IMR-90 (cell line): Measurements from ENCODE around the gene KLHL36. TPM values are rescaled to one million over a fixed set of nuclear protein-coding genes. Genes with fewer than 3 reads are reported as not detected.
A peak's percentile ranks its signal among the peaks of the same experiment; 100 is the strongest.

Source experiments
- ATAC-seq: fragments of 200-7000 bp; cut with Tn5 transposase; 2 replicates; pipeline ENCODE4 v1.9.1; 2020; ENCODE audit warnings: low read depth, mild to moderate bottlenecking, moderate library complexity
- BruUV-seq: library from RNA; stranded (reverse); fragments of 400-500 nt; replicated peaks from 2 replicates; lab custom pipeline; 2021; lab: Mats Ljungman, UMichigan
- CTCF ChIA-PET: fragments of 300-600 bp; formaldehyde crosslinking; extraction: SDS; loops from one replicate; lab custom pipeline; 2021; ENCODE audit warnings: antibody characterized with exemption; lab: Yijun Ruan, JAX
- POLR2A ChIA-PET: fragments of 300-600 bp; sonication (Branson Sonifier 250); formaldehyde crosslinking; loops from one replicate; lab custom pipeline; 2022; ENCODE audit warnings: antibody characterized with exemption; ENCODE audit not compliant: unreplicated experiment; lab: Charles Lee
- DNase-seq: peaks from one replicate; pipeline ENCODE4 v3.0.0; 2013
- H2AFZ ChIP-seq: replicated peaks from 2 replicates; pipeline ENCODE3; 2013; ENCODE audit warnings: low read length, mild to moderate bottlenecking; ENCODE audit not compliant: poor library complexity
- H2AK5ac ChIP-seq: 2 replicates; pipeline ENCODE4 v1.6.1; 2013; ENCODE audit warnings: low read depth, low read length, inconsistent platforms
- H2AK9ac ChIP-seq: replicated peaks from 2 replicates; pipeline ENCODE3; 2013; ENCODE audit warnings: mild to moderate bottlenecking, low read depth, low read length, moderate library complexity; ENCODE audit not compliant: poor library complexity
- H2BK120ac ChIP-seq: 2 replicates; pipeline ENCODE4 v1.6.1; 2013; ENCODE audit warnings: low read depth, low read length, inconsistent platforms
- H2BK15ac ChIP-seq: 3 replicates; pipeline ENCODE4 v1.6.1; 2013; ENCODE audit warnings: low read depth, low read length, inconsistent platforms
- H2BK20ac ChIP-seq: 2 replicates; pipeline ENCODE4 v1.6.1; 2013; ENCODE audit warnings: low read depth, mild to moderate bottlenecking, inconsistent platforms, low read length, moderate library complexity
- H2BK5ac ChIP-seq: 2 replicates; pipeline ENCODE4 v1.6.1; 2013; ENCODE audit warnings: mild to moderate bottlenecking, low read depth, low read length, inconsistent platforms; ENCODE audit not compliant: poor library complexity, severe bottlenecking
- H3K14ac ChIP-seq: replicated peaks from 2 replicates; pipeline ENCODE4 v1.6.1; 2013; ENCODE audit warnings: low read depth, low read length, inconsistent platforms
- H3K18ac ChIP-seq: 2 replicates; pipeline ENCODE4 v1.6.1; 2013; ENCODE audit warnings: low read depth, low read length, control low read depth
- H3K23ac ChIP-seq: 2 replicates; pipeline ENCODE4 v1.6.1; 2013; ENCODE audit warnings: low read depth, low read length, inconsistent platforms
- H3K27ac ChIP-seq: 2 replicates; pipeline ENCODE4 v1.5.1; 2013; ENCODE audit warnings: mild to moderate bottlenecking, control low read depth, low read length; ENCODE audit not compliant: insufficient read depth
- H3K27me3 ChIP-seq: 2 replicates; pipeline ENCODE4 v1.6.1; 2013; ENCODE audit warnings: low read length; ENCODE audit not compliant: control insufficient read depth, insufficient read depth
- H3K36me3 ChIP-seq: 2 replicates; pipeline ENCODE4 v1.6.1; 2013; ENCODE audit warnings: low read length, mixed read lengths; ENCODE audit not compliant: control insufficient read depth, insufficient read depth
- H3K4ac ChIP-seq: 2 replicates; pipeline ENCODE4 v1.6.1; 2013; ENCODE audit warnings: low read depth, low read length, inconsistent platforms
- H3K4me1 ChIP-seq: 2 replicates; pipeline ENCODE4 v1.6.1; 2013; ENCODE audit warnings: low read length, mixed read lengths; ENCODE audit not compliant: control insufficient read depth, insufficient read depth
- H3K4me2 ChIP-seq: 2 replicates; pipeline ENCODE4 v1.6.1; 2013; ENCODE audit warnings: low read depth, mild to moderate bottlenecking, control low read depth, low read length, moderate library complexity
- H3K4me3 ChIP-seq: 2 replicates; pipeline ENCODE4 v1.5.1; 2013; ENCODE audit warnings: low read depth, mild to moderate bottlenecking, control low read depth, low read length, moderate library complexity; ENCODE audit not compliant: insufficient read depth
- H3K56ac ChIP-seq: 2 replicates; pipeline ENCODE4 v1.6.1; 2013; ENCODE audit warnings: low read length, inconsistent platforms; ENCODE audit not compliant: insufficient read depth; ENCODE audit errors: extremely low read depth
- H3K79me1 ChIP-seq, 2 experiments: 2 replicates each; pipeline ENCODE4 v1.6.1; 2013; ENCODE audit warnings: low read length in 2 of 2, inconsistent platforms in 1 of 2, low read depth in 1 of 2
- H3K9ac ChIP-seq: 2 replicates; pipeline ENCODE4 v1.6.1; 2013; ENCODE audit warnings: low read depth, low read length, control low read depth
- H3K9me1 ChIP-seq: 2 replicates; pipeline ENCODE4 v1.6.1; 2013; ENCODE audit warnings: low read length, inconsistent platforms; ENCODE audit not compliant: insufficient read depth
- H3K9me3 ChIP-seq: 2 replicates; pipeline ENCODE4 v1.6.1; 2013; ENCODE audit warnings: low read length; ENCODE audit not compliant: control insufficient read depth, insufficient read depth
- H4K20me1 ChIP-seq: 2 replicates; pipeline ENCODE4 v1.6.1; 2013; ENCODE audit warnings: low read length, inconsistent platforms; ENCODE audit not compliant: insufficient read depth
- H4K5ac ChIP-seq: 2 replicates; pipeline ENCODE4 v1.6.1; 2013; ENCODE audit warnings: mild to moderate bottlenecking, low read depth, low read length, control low read depth
- H4K8ac ChIP-seq, 2 experiments: 2 replicates each; pipeline ENCODE4 v1.6.1; 2013; ENCODE audit warnings: low read depth in 2 of 2, low read length in 2 of 2, control low read depth in 1 of 2, inconsistent platforms in 1 of 2
- H4K91ac ChIP-seq: 2 replicates; pipeline ENCODE4 v1.6.1; 2013; ENCODE audit warnings: low read depth, low read length, inconsistent platforms; ENCODE audit not compliant: insufficient read depth
- CEBPB ChIP-seq: IDR thresholded peaks from 2 replicates; pipeline ENCODE4 v1.6.1; 2012; ENCODE audit warnings: low read depth, low read length, improper control_type of control experiment
- CTCF ChIP-seq: conservative IDR thresholded peaks from 2 replicates; pipeline ENCODE4 v1.5.1; 2012; ENCODE audit warnings: mild to moderate bottlenecking, low read depth, low read length, improper control_type of control experiment
- MXI1 ChIP-seq: IDR thresholded peaks from 2 replicates; pipeline ENCODE4 v1.6.1; 2012; ENCODE audit warnings: low read depth, mild to moderate bottlenecking, low read length, moderate library complexity, borderline replicate concordance
- WGBS, 2 experiments: methylation state at CpG; one replicate each; pipeline versions ENCODE4 v1.1.5 to v1.1.7; 2013; ENCODE audit warnings: missing lambda C conversion rate in 2 of 2; ENCODE audit not compliant: insufficient read length in 1 of 2; ENCODE audit errors: extremely low coverage in 2 of 2; 5-methylcytosine and 5-hydroxymethylcytosine counted together
- dilution Hi-C: fragments of 300-500 bp; cut with HindIII; formaldehyde crosslinking; loops from one replicate; pipeline ENCODE4 v1.14.3; 2018; ENCODE audit warnings: low sequenced_read_pairs; ENCODE audit not compliant: unreplicated experiment
- in situ Hi-C: fragments of 300-500 bp; cut with MboI; formaldehyde crosslinking; loops from 3 replicates; pipeline ENCODE4 v1.14.3; 2019; ENCODE audit warnings: low sequenced_read_pairs, inconsistent platforms, mixed read lengths
- intact Hi-C: fragments of 100-400 bp; cut with micrococcal nuclease; formaldehyde crosslinking; loops from 2 replicates; pipeline ENCODE4 v1.10.0; 2022
- polyA plus RNA-seq, 3 experiments: library from polyadenylated mRNA; depleted of rRNA; stranded (reverse); fragments of >200 nt; gene quantifications; 2 replicates each; pipeline ENCODE4 v1.2.3, GENCODE V29; 2012; ENCODE audit warnings: low replicate concordance in 1 of 3
- total RNA-seq: library from RNA; depleted of rRNA; stranded (reverse); fragments of >200 nt; gene quantifications from 2 replicates; pipeline ENCODE4 v1.2.3, GENCODE V29; 2012

KLHL36 gene
- total and polyA plus RNA-seq, 2 of the 4 experiments (the other 2 are of a cell fraction) = 45.9 to 46.3 TPM

GRCh38 chr16:84677017-84677803 lies 28.9 kb downstream of the KLHL36 start:
- no peak overlapping the region for H3K9ac ChIP-seq
- ATAC-seq (peak; percentile 72), DNase-seq (peak; percentile 33)
- no peak overlapping the region for H4K91ac ChIP-seq
- in situ Hi-C loops (loop anchor here (5.0 kb wide), 1 partner anchor 50 kb away; no protein-coding TSS in a partner anchor), intact Hi-C loops (no loop called here), dilution Hi-C loops (no loop called here)
- H3K4me3 ChIP-seq = no peak overlapping the region
- H3K9me1 ChIP-seq = peaks cover 3% of the 10 kb centered on the region
- H3K9me3 ChIP-seq = peaks cover 3% of the 10 kb centered on the region; the same call in 1 of the 2 replicates
- no peak overlapping the region for H2BK120ac ChIP-seq
- H2BK20ac ChIP-seq = no peak overlapping the region
- H3K56ac ChIP-seq = no peak overlapping the region
- no peaks in the 10 kb centered on the region for H3K36me3 ChIP-seq
- no peak overlapping the region for H3K14ac ChIP-seq
- no peaks in the 10 kb centered on the region for H4K20me1 ChIP-seq
- no peak overlapping the region for H3K27ac ChIP-seq
- peak; percentile 36; the same call in 1 of the 2 replicates for TF ChIP-seq CEBPB
- TF ChIP-seq CTCF = 0 out of 2 replicates have a peak, but pooled peaks have one; percentile 11
- no peak for TF ChIP-seq MXI1
- no peak overlapping the region for H2AK9ac ChIP-seq
- no peak overlapping the region for H3K23ac ChIP-seq
- no peak overlapping the region; the same call in 1 of the 2 replicates for H3K4me2 ChIP-seq
- BruUV-seq = no TSS peak
- H2AFZ ChIP-seq = peak overlapping the region; percentile 0
- H3K4ac ChIP-seq = no peak overlapping the region
- H3K18ac ChIP-seq = no peak overlapping the region
- peaks cover 7% of the 10 kb centered on the region for H3K4me1 ChIP-seq
- H2AK5ac ChIP-seq = peak overlapping the region; percentile 2; the same call in 1 of the 2 replicates
- H3K27me3 ChIP-seq = no peaks in the 10 kb centered on the region; the same call in 1 of the 2 replicates
- H4K5ac ChIP-seq = no peak overlapping the region
- WGBS, 2 experiments = 49% methylated on average over 6 of the region's 14 CpGs; no CpG with 5 or more reads in 1 of the 2 experiments
- no peaks in the 10 kb centered on the region for H3K79me1 ChIP-seq
- no peak overlapping the region for H2BK5ac ChIP-seq
- H2BK15ac ChIP-seq = no peak overlapping the region
- ChIA-PET POLR2A (no interaction called here), CTCF (interaction anchor here (1.0 to 1.1 kb wide), 2 partner anchors 46 to 49 kb away, joined by 3 read pairs; no protein-coding TSS in a partner anchor)
- no peak overlapping the region for H4K8ac ChIP-seq
